DND-41 (cell line): ENCODE measurements around the gene CSF2.

ENCODE experiments used
- EZH2 ChIP-seq: IDR thresholded peaks from 3 replicates; pipeline ENCODE4 v1.6.1; 2012; ENCODE audit warnings: borderline replicate concordance, low read depth, mild to moderate bottlenecking, moderate library complexity, low read length, inconsistent platforms; ENCODE audit not compliant: severe bottlenecking
- TF ChIP-seq, protein P1 (sequence below): IDR thresholded peaks from 2 replicates; pipeline ENCODE4 v1.5.1; 2012; ENCODE audit warnings: borderline replicate concordance, low read length, moderate library complexity, mild to moderate bottlenecking; ENCODE audit not compliant: poor library complexity, severe bottlenecking; ENCODE audit errors: extremely low read depth

DNA sequence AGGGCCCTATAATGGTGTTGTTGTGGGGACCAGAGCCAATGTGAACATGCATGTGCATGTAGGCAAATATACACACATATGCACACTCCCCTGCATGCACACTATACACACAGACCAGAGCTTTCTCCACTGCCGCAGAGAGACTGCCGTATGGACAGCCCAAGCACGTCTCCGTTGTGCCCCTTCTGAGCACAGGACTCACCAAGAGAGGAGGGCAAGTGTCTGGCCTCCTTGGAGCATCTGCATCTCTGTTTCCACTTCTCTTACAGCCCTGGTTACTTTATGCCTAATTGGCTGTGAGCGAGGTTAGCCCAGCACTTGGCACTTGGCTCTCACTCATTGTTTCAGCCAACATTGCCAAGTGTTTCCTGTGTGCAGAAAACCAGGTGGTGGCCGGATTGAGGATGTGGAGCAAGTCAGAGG is 30.4 kb downstream of the CSF2 start:
- TF ChIP-seq, protein P1, sequence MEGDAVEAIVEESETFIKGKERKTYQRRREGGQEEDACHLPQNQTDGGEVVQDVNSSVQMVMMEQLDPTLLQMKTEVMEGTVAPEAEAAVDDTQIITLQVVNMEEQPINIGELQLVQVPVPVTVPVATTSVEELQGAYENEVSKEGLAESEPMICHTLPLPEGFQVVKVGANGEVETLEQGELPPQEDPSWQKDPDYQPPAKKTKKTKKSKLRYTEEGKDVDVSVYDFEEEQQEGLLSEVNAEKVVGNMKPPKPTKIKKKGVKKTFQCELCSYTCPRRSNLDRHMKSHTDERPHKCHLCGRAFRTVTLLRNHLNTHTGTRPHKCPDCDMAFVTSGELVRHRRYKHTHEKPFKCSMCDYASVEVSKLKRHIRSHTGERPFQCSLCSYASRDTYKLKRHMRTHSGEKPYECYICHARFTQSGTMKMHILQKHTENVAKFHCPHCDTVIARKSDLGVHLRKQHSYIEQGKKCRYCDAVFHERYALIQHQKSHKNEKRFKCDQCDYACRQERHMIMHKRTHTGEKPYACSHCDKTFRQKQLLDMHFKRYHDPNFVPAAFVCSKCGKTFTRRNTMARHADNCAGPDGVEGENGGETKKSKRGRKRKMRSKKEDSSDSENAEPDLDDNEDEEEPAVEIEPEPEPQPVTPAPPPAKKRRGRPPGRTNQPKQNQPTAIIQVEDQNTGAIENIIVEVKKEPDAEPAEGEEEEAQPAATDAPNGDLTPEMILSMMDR, result peak; percentile 4
- TF ChIP-seq EZH2, result no peak
